ENCODE measurements around the gene L3MBTL3.
"Not testable (repeated sequence)": the region's sequence is repeated elsewhere in the genome, so short reads cannot be mapped to it uniquely, and the experiment has no call there.

Gene L3MBTL3

DNA sequence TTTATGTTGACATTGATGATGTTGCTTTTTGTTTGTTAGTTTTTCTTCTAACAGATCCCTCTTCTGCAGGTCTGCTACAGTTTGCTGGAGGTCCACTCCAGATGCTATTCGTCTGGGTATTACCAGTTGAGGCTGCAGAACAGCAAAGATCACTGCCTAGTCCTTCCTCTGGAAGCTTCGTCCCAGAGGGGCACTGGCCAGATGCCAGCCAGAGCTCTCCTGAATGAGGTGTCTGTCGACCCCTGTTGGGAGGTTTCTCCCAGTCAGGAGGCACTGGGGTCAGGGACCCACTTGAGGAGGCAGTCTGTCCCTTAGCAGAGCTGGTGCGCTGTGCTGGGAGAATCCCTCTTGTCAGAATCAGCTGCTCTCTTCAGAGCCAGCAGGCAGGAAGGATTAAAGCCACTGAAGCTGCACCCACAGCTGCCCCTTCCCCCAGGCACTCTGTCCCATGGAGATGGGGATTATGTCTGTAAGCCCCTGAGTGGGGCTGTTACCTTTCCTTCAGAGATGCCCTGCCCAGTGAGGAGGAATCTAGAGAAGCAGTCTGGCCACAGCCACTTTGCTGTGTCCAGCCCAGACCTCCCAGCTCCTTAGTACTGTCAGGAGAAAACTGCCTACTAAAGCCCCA is 155.1 kb downstream of the L3MBTL3 start:
- in situ Hi-C loops (cut with HindIII; ENCODE audit: low sequenced_read_pairs): not testable (repeated sequence)

DNA sequence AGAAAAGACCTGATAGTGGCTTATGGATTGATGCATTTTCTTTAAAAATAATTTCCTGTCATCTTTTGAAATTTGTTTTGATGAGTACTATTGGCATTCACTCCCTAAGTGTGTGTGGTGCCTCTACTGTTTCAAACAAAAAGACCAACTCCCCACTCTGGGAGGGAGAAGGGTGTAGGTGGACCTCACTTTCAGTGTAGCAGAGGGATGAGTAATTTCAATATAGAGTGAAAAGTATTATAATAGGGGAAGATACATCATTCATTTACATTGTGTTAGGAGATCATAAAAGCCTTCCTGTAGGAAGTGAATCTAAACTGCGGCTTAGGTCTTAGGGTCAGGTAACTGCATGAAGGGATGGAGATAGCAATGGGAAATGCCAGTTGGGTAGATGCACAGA is 158.0 kb downstream of the L3MBTL3 start:
- in situ Hi-C loops (cut with HindIII; ENCODE audit: low sequenced_read_pairs): no loop called here

DNA sequence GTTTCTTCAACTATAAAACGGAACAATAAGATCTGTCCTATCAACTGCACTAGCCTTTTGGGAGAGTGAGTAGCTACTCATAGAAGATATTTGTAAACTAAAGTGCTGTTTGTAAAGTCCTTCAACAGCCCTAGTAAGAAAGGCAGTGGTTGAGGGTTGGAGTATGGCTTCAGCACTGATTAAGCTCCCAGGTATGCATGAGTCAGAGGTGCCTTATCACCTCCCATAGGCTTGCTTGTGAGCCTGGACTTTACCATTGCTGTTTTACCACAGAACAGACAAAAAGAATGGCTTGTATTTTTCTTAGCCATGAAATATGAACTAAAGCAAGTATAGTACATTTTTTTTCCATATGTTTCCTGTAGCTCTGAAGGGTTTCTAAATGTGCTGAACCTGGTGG is 160.3 kb downstream of the L3MBTL3 start:
- in situ Hi-C loops (cut with HindIII; ENCODE audit: low sequenced_read_pairs): no loop called here

DNA sequence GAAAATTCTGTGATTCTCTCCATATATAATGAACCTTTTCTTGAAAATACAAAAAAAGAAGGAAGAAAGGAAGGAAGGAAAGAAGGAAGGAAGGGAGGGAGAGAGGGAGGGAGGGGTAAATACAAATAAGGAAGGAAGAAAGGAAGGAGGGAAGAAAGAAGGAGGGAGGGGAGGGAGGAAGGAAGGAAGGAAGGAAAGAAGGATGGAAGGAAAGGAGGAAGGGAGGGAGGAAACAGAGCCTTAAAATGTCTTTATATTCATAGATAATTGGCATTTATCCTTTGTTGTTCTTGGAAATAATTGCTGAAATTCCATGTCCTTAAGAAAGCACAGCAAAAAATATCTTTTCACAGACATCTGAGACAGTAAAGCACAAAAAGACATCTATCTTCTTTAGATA is 164.1 kb downstream of the L3MBTL3 start:
- in situ Hi-C loops (cut with HindIII; ENCODE audit: low sequenced_read_pairs): no loop called here

DNA sequence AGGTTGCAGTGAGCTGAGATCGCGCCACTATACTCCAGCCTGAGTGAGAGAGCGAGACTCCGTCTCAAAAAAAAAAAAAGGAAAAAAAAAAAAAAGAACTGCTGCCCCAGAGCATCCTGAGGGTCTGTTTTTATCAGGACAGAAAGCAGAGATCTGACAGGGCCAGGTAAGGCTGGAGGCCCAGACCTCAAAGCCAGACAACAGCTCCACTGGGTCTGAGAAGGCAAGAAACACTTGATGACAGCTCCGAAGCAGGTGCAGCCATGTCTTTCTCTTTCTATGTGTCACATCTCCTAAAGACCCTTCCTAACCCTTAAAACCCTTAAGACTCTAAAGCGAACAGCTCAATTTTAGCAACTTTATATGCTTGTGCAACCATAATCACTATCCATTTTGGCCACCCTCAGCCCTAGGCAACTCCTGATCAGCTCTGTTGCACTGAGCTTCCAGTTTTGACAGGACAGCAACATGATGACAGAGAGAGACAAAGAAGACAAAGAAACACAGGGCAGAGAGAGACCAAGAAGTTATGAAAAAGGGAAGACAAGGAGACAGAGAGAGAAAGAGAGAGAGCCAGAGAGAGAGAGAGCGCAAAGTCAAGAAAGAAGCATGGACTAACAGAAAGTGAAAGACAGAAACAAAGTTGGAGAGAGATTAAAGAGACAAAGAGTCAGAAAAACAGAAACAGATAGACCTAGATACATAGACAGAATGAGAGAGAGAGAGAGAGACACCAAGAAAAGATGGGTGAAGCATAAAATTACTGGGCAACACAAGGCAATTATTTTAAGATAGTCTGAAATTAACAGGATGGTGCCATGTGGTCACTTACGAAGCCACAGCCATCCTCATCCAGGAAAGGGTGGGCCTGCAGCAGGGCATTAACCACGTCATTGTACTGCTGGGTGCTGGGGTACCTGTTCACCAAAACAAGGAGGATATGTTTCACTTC is 165.2 kb downstream of the L3MBTL3 start:
- in situ Hi-C loops (cut with HindIII; ENCODE audit: low sequenced_read_pairs): no loop called here

DNA sequence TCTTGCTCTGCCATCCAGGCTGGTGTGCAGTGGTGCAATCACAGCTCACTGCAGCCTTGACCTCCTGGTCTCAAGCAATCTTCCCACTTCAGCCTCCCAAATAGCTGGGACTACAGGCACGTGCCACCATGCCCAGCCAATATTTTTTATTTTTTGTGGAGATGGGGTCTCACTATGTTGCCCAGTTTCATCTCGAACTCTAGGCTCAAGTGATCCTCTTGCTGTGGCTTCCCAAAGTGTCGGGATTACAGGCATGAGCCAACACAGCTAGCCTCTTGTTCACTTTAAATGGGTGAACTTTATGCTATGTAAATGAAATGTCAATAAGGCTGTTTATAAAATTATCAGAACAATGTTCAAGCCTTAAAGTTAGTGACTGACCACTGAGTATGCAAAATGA is 167.3 kb downstream of the L3MBTL3 start:
- in situ Hi-C loops (cut with HindIII; ENCODE audit: low sequenced_read_pairs): no loop called here

DNA sequence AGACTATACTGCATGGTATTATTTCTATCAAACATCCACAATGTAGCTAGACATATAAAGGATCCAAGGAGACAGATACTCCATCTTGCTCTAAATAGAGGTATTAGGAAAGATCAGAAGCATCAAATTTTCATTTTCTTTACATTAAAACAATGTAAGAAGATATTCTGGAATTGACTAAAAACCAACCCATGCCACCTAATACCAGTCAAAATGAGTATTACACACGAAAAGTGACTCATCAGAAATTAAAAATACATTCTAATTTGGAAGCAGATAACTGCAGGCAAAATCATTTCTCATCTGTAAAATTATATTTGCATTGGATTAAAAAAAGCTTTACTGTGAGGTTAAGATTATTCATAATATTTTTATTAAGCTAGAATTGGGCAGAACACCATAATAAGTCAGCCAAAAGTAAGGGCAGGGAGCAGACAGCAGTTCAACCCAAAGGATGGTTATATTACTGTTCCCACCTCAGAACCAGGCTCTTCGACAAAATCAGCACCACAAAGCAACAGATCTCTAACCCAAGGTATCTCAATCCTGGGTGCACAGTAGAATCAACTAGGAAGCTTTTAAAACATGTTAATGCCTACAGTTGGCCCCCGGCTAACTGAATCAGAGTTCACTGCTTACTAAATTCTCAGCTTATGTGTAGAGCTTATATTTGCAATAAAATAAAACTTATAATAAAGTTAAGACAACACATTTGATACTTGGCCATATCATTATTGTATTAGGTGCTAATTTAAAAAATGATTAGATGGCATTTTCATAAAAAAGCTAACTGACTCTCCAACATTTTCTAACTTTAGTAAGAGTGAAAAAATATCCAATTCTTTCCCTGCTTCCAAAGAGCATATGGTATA is 169.2 kb downstream of the L3MBTL3 start:
- in situ Hi-C loops (cut with HindIII; ENCODE audit: low sequenced_read_pairs): no loop called here

DNA sequence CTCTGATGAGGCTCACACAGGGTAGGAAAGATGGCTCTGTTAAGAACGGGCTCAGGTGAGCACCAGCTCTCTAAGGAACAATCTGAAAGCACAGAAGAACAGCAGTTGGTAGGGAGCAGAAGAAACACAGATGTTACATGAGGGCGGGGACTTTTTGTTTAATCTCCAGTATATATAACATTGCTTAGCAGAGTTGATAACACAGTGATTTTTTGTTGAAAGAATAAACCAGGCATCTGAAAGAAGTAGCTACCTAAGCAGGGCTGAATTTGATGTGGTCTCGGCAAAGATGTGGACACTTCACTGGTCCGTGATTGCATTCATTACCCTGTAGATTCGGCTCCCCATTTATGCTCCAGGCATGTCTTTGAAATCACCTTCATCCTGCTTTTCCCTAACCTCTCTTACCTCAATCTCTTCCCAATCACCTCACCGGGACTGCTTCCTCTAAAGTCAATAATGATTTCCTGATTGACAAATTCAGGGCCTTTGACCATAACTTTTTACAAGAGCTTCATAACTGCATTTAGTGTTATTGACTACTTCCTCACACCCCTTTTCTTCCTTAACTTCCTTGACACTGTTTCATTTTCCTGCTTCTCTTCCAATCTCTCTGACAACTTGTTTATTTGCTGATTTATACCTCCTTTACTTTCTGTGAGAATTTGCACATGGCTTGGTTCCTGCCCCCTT is 170.0 kb downstream of the L3MBTL3 start:
- in situ Hi-C loops (cut with HindIII; ENCODE audit: low sequenced_read_pairs): no loop called here

DNA sequence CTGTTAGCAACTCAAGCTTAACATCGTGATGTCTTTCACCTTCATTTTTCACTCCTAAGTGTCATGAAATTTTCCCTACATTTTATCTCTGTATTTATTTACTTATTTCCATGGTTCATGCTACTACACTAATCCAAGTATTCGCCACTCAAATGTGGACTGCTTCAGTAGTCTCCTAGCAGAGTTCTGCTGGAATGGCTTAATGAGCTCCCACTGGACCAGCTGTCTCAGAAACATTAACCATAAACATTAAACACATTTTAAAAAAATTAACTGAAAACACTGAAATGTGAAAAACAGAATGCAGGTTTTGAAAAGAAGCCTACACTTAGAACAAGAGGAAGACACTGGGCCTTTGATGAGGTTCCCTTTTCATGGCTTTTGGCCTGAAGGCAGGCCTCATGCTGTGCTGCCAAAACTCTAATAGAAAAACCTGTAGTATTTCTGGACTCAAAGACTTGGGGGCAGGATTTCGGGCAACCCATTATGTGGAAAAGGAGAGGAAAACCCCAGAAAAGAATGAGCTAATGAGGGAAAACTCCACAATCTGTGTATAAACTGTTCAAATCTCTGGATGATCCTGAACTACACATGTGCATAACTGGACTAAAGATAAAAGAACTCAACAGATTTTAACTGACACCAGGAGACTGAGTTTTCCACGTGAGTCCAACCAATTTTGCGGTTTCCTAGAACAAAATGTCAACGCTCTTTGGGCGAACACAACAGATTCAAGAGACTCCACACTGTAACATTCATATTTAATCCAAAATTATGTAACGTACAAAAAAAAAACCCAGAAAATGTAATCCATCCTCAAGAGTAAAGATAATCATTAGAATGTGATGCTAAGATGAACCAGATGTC is 171.4 kb downstream of the L3MBTL3 start:
- in situ Hi-C loops (cut with HindIII; ENCODE audit: low sequenced_read_pairs): no loop called here
